Inflammatory macrophage (primary cell): ENCODE data around the gene LMNA.
"Not testable (repeated sequence)": the region's sequence is repeated elsewhere in the genome, so short reads cannot be mapped to it uniquely, and the experiment has no call there.

Source experiments
- DNase-seq, 2 donors: peaks; one replicate each; pipeline ENCODE4 v3.0.0-alpha.2; 2020 to 2022

Gene LMNA

GRCh38 chr1:156164125-156164831 is 49.8 kb downstream of the LMNA start:
- no peak for DNase-seq

GRCh38 chr1:156165083-156165482 is 50.6 kb downstream of the LMNA start:
- DNase-seq: peak in 1 of 2 donors; percentile 63

- DNase-seq: no peak
Measured at GRCh38 chr1:156167536-156167935, 53.0 kb downstream of the LMNA start.

- no peak for DNase-seq
Measured at GRCh38 chr1:156172696-156173470, 58.4 kb downstream of the LMNA start.

- DNase-seq: no peak
Measured at GRCh38 chr1:156176610-156177210, 62.2 kb downstream of the LMNA start.

- DNase-seq: no peak
Measured at GRCh38 chr1:156177919-156178654, 63.6 kb downstream of the LMNA start.

- no peak for DNase-seq
Measured at GRCh38 chr1:156180471-156180870, 66.0 kb downstream of the LMNA start.

- DNase-seq: not testable (repeated sequence)
Measured at GRCh38 chr1:156181391-156181924, 66.9 kb downstream of the LMNA start.

GRCh38 chr1:156182010-156182779 is 67.7 kb downstream of the LMNA start:
- DNase-seq: not testable (repeated sequence)

- DNase-seq: peak in 1 of 2 donors; percentile 11
Measured at GRCh38 chr1:156186347-156187177, 72.1 kb downstream of the LMNA start.
